ENCODE data around the gene SLC10A7. TPM values are rescaled to one million over a fixed set of nuclear protein-coding genes. Genes with fewer than 3 reads are reported as not detected.

The SLC10A7 gene, protein sequence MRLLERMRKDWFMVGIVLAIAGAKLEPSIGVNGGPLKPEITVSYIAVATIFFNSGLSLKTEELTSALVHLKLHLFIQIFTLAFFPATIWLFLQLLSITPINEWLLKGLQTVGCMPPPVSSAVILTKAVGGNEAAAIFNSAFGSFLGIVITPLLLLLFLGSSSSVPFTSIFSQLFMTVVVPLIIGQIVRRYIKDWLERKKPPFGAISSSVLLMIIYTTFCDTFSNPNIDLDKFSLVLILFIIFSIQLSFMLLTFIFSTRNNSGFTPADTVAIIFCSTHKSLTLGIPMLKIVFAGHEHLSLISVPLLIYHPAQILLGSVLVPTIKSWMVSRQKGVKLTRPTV
- total RNA-seq = 8.3 and 10.1 TPM in 2 replicates

DNA sequence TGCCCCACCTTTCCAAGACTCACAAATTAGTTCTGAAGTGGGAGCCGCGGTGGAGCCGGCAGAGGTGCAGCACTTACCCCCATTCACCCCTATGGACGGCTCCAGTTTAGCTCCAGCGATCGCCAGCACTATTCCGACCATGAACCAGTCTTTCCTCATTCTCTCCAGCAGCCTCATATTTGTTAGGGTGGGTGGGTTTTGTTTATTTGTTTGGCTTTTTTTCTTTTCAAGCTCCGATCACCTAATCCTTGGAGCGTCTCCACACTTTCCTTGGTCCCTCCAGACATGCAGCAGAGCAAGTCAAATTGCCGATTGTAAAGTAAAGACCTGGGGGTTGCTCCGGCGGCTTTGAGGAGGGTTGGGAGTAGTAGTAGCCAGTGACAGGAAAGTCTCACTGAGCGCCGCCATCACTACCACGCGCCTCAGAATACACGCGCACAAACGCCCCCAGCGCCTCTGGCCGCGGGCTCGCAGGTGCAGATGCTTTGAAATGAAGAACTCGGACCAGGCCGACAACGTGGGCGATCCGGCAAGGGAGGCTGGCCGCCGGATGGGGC lies at the start of gene SLC10A7:
TSS of gene SLC10A7 (minus strand) at position 400 of the 557 bp plus-strand sequence. CDS start at position 177, 223 bp downstream.

DNA sequence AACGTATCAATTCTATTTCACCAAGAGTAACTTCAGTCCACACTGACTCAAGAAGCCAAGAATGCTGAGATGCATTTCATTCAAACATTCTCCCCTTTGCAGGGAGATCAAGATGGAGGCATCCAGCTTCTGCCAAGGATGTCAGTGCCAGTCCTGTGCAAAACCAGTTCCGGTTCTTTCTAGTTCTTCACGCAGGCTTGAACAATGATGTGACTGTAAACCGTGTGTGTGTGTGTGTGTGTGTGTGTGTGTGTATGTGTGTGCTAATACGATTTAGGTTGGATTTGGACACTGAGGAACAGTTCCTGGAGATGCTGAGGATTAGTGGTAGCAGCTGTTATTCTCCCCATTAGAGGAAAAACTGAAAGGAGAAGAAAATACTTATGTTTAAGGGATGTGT lies 307.5 kb downstream of the SLC10A7 start, which contains the start of gene REELD1:
TSS of gene REELD1 (plus strand) at position 301 of the 400 bp plus-strand sequence. CDS start 2,415 bp downstream, outside the sequence.

Other genes starting within 250 kb of the SLC10A7 start
- not detected in 2 replicates for gene POU4F2, start 117.0 kb upstream of the SLC10A7 start, total RNA-seq